A549 (cell line): ENCODE results near the gene MAML1.

Experiments
- CEBPB ChIP-seq, 2 experiments: fragments of >200 bp in 1 of 2; sonication (Bioruptor Twin) in 1 of 2; formaldehyde crosslinking in 1 of 2; IDR thresholded peaks; 2 replicates each; pipeline ENCODE4 v1.6.1; 2012 to 2016
- EP300 ChIP-seq, 2 experiments: fragments of >200 bp; sonication (Bioruptor Twin); formaldehyde crosslinking; IDR thresholded peaks; 2 replicates in 1 of 2; 3 replicates in 1 of 2; pipeline ENCODE4 v1.6.1; 2016 to 2017
- JUNB ChIP-seq: fragments of >200 bp; sonication (Bioruptor Twin); formaldehyde crosslinking; IDR thresholded peaks from 2 replicates; pipeline ENCODE4 v1.6.1; 2016
- MAFK ChIP-seq: fragments of 450-650 bp; IDR thresholded peaks from 2 replicates; pipeline ENCODE4 v1.6.1; 2014; ENCODE audit not compliant: partially characterized antibody
- MAZ ChIP-seq: fragments of 150-350 bp; IDR thresholded peaks from 2 replicates; pipeline ENCODE4 v1.6.1; 2014; ENCODE audit warnings: antibody characterized with exemption, low read depth, low read length, borderline replicate concordance
- POLR2A ChIP-seq: IDR thresholded peaks from 2 replicates; pipeline ENCODE4 v1.6.1; 2012; ENCODE audit warnings: mild to moderate bottlenecking, low read length
- SREBF2 ChIP-seq: fragments of 450-650 bp; IDR thresholded peaks from 2 replicates; pipeline ENCODE4 v1.6.1; 2014; ENCODE audit warnings: mild to moderate bottlenecking, moderate library complexity
- TF ChIP-seq, protein P1 (sequence below): fragments of >200 bp; sonication (Bioruptor Twin); formaldehyde crosslinking; IDR thresholded peaks from 3 replicates; pipeline ENCODE4 v1.5.1; 2016

DNA sequence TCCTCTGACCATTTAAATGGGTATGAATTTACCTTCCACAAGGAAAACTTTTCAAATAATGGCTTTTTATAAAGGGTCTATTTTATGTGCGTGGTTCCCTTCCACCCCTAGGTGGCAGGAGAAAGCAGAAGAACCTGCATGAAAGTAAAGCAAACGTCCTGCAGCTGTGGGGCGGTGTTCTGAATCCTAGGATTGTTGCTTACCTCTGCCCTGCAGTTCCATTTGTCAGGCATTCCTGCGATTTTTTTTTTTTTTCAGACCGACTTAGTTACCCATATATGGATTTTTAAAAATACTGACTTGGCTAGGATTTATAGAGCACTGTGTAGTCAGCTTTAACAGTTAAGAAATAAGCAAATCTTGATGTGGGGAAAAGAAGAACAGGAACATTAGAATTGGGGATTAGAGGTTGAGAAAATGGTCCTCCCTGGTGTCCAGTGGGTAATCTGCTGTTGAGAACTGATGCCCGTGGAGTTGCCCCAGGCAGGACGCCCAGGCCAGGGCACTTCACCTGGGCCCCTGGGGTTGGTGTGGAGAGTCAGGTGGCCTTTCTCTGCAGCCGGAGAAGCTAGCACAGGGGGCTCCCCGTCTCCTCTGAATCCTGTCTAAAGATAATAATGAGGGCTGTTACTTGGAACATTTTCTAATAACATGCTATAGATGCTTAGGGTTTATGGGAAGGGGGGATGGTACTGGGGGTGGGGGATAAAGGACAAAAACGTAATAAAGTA, 30.8 kb downstream of the MAML1 start:
- TF ChIP-seq, protein P1, sequence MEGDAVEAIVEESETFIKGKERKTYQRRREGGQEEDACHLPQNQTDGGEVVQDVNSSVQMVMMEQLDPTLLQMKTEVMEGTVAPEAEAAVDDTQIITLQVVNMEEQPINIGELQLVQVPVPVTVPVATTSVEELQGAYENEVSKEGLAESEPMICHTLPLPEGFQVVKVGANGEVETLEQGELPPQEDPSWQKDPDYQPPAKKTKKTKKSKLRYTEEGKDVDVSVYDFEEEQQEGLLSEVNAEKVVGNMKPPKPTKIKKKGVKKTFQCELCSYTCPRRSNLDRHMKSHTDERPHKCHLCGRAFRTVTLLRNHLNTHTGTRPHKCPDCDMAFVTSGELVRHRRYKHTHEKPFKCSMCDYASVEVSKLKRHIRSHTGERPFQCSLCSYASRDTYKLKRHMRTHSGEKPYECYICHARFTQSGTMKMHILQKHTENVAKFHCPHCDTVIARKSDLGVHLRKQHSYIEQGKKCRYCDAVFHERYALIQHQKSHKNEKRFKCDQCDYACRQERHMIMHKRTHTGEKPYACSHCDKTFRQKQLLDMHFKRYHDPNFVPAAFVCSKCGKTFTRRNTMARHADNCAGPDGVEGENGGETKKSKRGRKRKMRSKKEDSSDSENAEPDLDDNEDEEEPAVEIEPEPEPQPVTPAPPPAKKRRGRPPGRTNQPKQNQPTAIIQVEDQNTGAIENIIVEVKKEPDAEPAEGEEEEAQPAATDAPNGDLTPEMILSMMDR: peak; percentile 93
- no peak for TF ChIP-seq MAFK
- no peak for TF ChIP-seq POLR2A
- TF ChIP-seq SREBF2: no peak
- no peak for TF ChIP-seq MAZ
- no peak for TF ChIP-seq JUNB
- TF ChIP-seq EP300 (IDR thresholded peaks at IDR 0.05): no peak
- TF ChIP-seq CEBPB (IDR thresholded peaks at IDR 0.05): no peak
